HCT116 (cell line): ENCODE measurements around the gene CPED1. TPM values are rescaled to one million over a fixed set of nuclear protein-coding genes. Genes with fewer than 3 reads are reported as not detected.

Source experiments
- ATAC-seq: fragments of 200-7000 bp; cut with Tn5 transposase; 2 replicates; pipeline ENCODE4 v1.9.1; 2020; ENCODE audit warnings: mild to moderate bottlenecking, moderate library complexity
- BruUV-seq: library from RNA; stranded (reverse); fragments of 400-500 nt; replicated peaks from 2 replicates; lab custom pipeline; 2021; lab: Mats Ljungman, UMichigan
- CTCF ChIA-PET: fragments of 300-600 bp; sonication (Branson Sonifier 250); formaldehyde crosslinking; loops from one replicate; lab custom pipeline; 2021; ENCODE audit warnings: antibody characterized with exemption; lab: Charles Lee
- POLR2A ChIA-PET: fragments of 300-600, 350-600 bp; sonication (Branson Sonifier 250); formaldehyde crosslinking; loops from one replicate; lab custom pipeline; 2021; ENCODE audit warnings: antibody characterized with exemption; lab: Charles Lee
- RAD21 ChIA-PET, 2 experiments: fragments of 300-600 bp; sonication (Branson Sonifier 250); formaldehyde crosslinking; loops; one replicate each; lab custom pipeline; 2023; ENCODE audit warnings: low total read pairs in 2 of 2; ENCODE audit not compliant: uncharacterized antibody in 2 of 2, unreplicated experiment in 2 of 2, low non-redundant PET in 1 of 2; lab: Charles Lee
- DNase-seq: peaks from one replicate; pipeline ENCODE4 v3.0.0-alpha.2; 2010; ENCODE audit warnings: low read depth, low spot score
- H2AFZ ChIP-seq: fragments of 200-600 bp; shearing (Covaris generic), sonication (generic); 2 replicates; pipeline ENCODE4 v1.6.1; 2017; ENCODE audit warnings: low read depth, mixed run types, mixed read lengths, antibody characterized with exemption, low read length; ENCODE audit not compliant: poor library complexity, severe bottlenecking
- H3K27ac ChIP-seq: 2 replicates; pipeline ENCODE4 v1.5.1; 2012; ENCODE audit warnings: low read depth, low read length
- H3K27me3 ChIP-seq: fragments of 200-600 bp; sonication (generic); 2 replicates; pipeline ENCODE4 v1.6.1; 2016; ENCODE audit warnings: mixed run types, low read length, mixed read lengths; ENCODE audit not compliant: insufficient read depth
- H3K36me3 ChIP-seq, 2 experiments: fragments of 200-500 bp in 1 of 2; fragments of 200-600 bp in 1 of 2; sonication (Bioruptor generic) in 1 of 2; sonication (generic) in 1 of 2; 2 replicates each; pipeline versions ENCODE4 v1.5.1 to v1.6.1; 2014 to 2016; ENCODE audit warnings: low read length in 2 of 2, inconsistent platforms in 1 of 2, mixed read lengths in 1 of 2, mixed run types in 1 of 2; ENCODE audit not compliant: insufficient read depth in 2 of 2, control insufficient read depth in 1 of 2
- H3K4me1 ChIP-seq, 2 experiments: fragments of 200-600 bp in 1 of 2; sonication (generic) in 1 of 2; 2 replicates each; pipeline versions ENCODE4 v1.5.1 to v1.6.1; 2012 to 2017; ENCODE audit warnings: low read length in 2 of 2, inconsistent platforms in 1 of 2, mild to moderate bottlenecking in 1 of 2, mixed read lengths in 1 of 2, mixed run types in 1 of 2, moderate library complexity in 1 of 2; ENCODE audit not compliant: insufficient read depth in 2 of 2, control insufficient read depth in 1 of 2
- H3K4me2 ChIP-seq: fragments of 200-600 bp; sonication (generic); 2 replicates; pipeline ENCODE4 v1.6.1; 2017; ENCODE audit warnings: mixed run types, low read length, mixed read lengths
- H3K4me3 ChIP-seq, 2 experiments: fragments of 200-600 bp in 1 of 2; sonication (generic) in 1 of 2; replicated peaks in 1 of 2; 2 replicates each; pipeline ENCODE4 v1.5.1; 2011 to 2016; ENCODE audit warnings: low read length in 2 of 2, control low read depth in 1 of 2, low read depth in 1 of 2, mild to moderate bottlenecking in 1 of 2, mixed read lengths in 1 of 2, mixed run types in 1 of 2
- H3K79me2 ChIP-seq: fragments of 200-600 bp; sonication (generic); 2 replicates; pipeline ENCODE4 v1.6.1; 2017; ENCODE audit warnings: mild to moderate bottlenecking, mixed run types, low read length, moderate library complexity, mixed read lengths; ENCODE audit not compliant: insufficient read depth
- H3K9ac ChIP-seq: fragments of 200-600 bp; sonication (generic); 2 replicates; pipeline ENCODE4 v1.6.1; 2016; ENCODE audit warnings: low read length, mixed read lengths
- H3K9me2 ChIP-seq: fragments of 200-600 bp; sonication (generic), shearing (Covaris generic); 2 replicates; pipeline ENCODE4 v1.6.1; 2017; ENCODE audit warnings: mixed run types, mild to moderate bottlenecking, moderate library complexity; ENCODE audit not compliant: insufficient read depth
- H3K9me3 ChIP-seq, 2 experiments: fragments of 200-500 bp in 1 of 2; fragments of 200-600 bp in 1 of 2; sonication (Bioruptor generic) in 1 of 2; sonication (generic) in 1 of 2; 2 replicates each; pipeline ENCODE4 v1.6.1; 2014 to 2017; ENCODE audit warnings: low read length in 2 of 2, mixed read lengths in 2 of 2, inconsistent platforms in 1 of 2, low read depth in 1 of 2, mild to moderate bottlenecking in 1 of 2, mixed run types in 1 of 2, moderate library complexity in 1 of 2; ENCODE audit not compliant: control insufficient read depth in 1 of 2, insufficient read depth in 1 of 2
- H4K20me1 ChIP-seq: fragments of 200-600 bp; sonication (generic), shearing (Covaris generic); 2 replicates; pipeline ENCODE4 v1.6.1; 2017; ENCODE audit warnings: mixed run types, mild to moderate bottlenecking, moderate library complexity; ENCODE audit not compliant: insufficient read depth
- CBX3 ChIP-seq: IDR thresholded peaks from 2 replicates; pipeline ENCODE4 v1.6.1; 2012; ENCODE audit warnings: low read depth
- EGR1 ChIP-seq: IDR thresholded peaks from 2 replicates; pipeline ENCODE4 v1.6.1; 2012; ENCODE audit warnings: low read depth
- JUND ChIP-seq: IDR thresholded peaks from 2 replicates; pipeline ENCODE4 v1.6.1; 2012
- MAX ChIP-seq: IDR thresholded peaks from 2 replicates; pipeline ENCODE4 v1.6.1; 2012
- POLR2A ChIP-seq: IDR thresholded peaks from 2 replicates; pipeline ENCODE4 v1.7.0; 2011; ENCODE audit warnings: borderline replicate concordance; ENCODE audit not compliant: insufficient read depth, insufficient read length; ENCODE audit errors: extremely low read depth
- POLR2AphosphoS5 ChIP-seq: IDR thresholded peaks from 2 replicates; pipeline ENCODE4 v1.6.1; 2011; ENCODE audit warnings: mild to moderate bottlenecking, low read depth, low read length, moderate library complexity
- SIN3A ChIP-seq: IDR thresholded peaks from 2 replicates; pipeline ENCODE4 v1.6.1; 2012; ENCODE audit warnings: low read depth
- SP1 ChIP-seq: IDR thresholded peaks from 2 replicates; pipeline ENCODE4 v1.6.1; 2012; ENCODE audit warnings: low read depth
- TCF7L2 ChIP-seq: IDR thresholded peaks from 2 replicates; pipeline ENCODE4 v1.7.0; 2011; ENCODE audit warnings: borderline replicate concordance, inconsistent platforms; ENCODE audit not compliant: insufficient read depth, insufficient read length; ENCODE audit errors: extremely low read depth
- ZNF274 ChIP-seq: fragments of 200-500 bp; sonication (Bioruptor generic); IDR thresholded peaks from 2 replicates; pipeline ENCODE4 v1.6.1; 2014; ENCODE audit warnings: mild to moderate bottlenecking, low read depth, low read length, inconsistent platforms
- intact Hi-C: fragments of 100-400 bp; cut with micrococcal nuclease; formaldehyde crosslinking; loops from 2 replicates; pipeline ENCODE4 v1.10.0; 2022
- total RNA-seq: library from RNA; stranded (reverse); gene quantifications from one replicate; pipeline ENCODE4 v1.2.1, GENCODE V29; 2021; ENCODE audit not compliant: unreplicated experiment
- TF ChIP-seq, protein P1 (sequence below): IDR thresholded peaks from 2 replicates; pipeline ENCODE4 v1.6.1; 2011; ENCODE audit warnings: mild to moderate bottlenecking, low read length, moderate library complexity; ENCODE audit not compliant: insufficient replicate concordance; ENCODE audit errors: extremely low read depth
- TF ChIP-seq, protein P2 (sequence below): IDR thresholded peaks from 2 replicates; pipeline ENCODE4 v1.6.1; 2012

Gene CPED1
- total RNA-seq, 1 experiment from 2014 or later, result 1.2 TPM

GRCh38 chr7:121327671-121328070 is 339.2 kb downstream of the CPED1 start:
- ATAC-seq (no peak), DNase-seq (no peak)
- Histone ChIP-seq H3K27ac (peak overlapping the region; percentile 20; the same call in 1 of the 2 replicates), H4K20me1 (no peaks in the 10 kb centered on the region), H3K27me3 (no peaks in the 10 kb centered on the region), H3K4me2 (peak overlapping the region; percentile 88; the same call in 1 of the 2 replicates), H3K9me2 (no peaks in the 10 kb centered on the region), H3K36me3 (peaks cover 6 to 17% of the 10 kb centered on the region in 2 experiments; a peak in 3 of 4 replicates), H3K79me2 (peaks cover 39% of the 10 kb centered on the region), H3K4me3 (no peak overlapping the region), H3K9ac (no peak overlapping the region), H2AFZ (no peak overlapping the region), H3K9me3 (no peaks in the 10 kb centered on the region), H3K4me1 (peaks cover 29 to 67% of the 10 kb centered on the region in 2 experiments; a peak in 3 of 4 replicates)
- POLR2A ChIA-PET, result no interaction called here
- CTCF ChIA-PET, result no interaction called here
- RAD21 ChIA-PET, result no interaction called here
- no peak for TF ChIP-seq JUND
- no peak for TF ChIP-seq SIN3A
- TF ChIP-seq, protein P1, sequence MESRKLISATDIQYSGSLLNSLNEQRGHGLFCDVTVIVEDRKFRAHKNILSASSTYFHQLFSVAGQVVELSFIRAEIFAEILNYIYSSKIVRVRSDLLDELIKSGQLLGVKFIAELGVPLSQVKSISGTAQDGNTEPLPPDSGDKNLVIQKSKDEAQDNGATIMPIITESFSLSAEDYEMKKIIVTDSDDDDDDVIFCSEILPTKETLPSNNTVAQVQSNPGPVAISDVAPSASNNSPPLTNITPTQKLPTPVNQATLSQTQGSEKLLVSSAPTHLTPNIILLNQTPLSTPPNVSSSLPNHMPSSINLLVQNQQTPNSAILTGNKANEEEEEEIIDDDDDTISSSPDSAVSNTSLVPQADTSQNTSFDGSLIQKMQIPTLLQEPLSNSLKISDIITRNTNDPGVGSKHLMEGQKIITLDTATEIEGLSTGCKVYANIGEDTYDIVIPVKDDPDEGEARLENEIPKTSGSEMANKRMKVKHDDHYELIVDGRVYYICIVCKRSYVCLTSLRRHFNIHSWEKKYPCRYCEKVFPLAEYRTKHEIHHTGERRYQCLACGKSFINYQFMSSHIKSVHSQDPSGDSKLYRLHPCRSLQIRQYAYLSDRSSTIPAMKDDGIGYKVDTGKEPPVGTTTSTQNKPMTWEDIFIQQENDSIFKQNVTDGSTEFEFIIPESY, result no peak
- intact Hi-C loops, result loop anchor here (2.0 kb wide), 1 partner anchor 29 kb away; no protein-coding TSS in a partner anchor
- no TSS peak for BruUV-seq

- ChIA-PET POLR2A (no interaction called here), RAD21 (interaction anchor here in 1 of 2 experiments (0.6 kb wide), 1 partner anchor 71 kb away, joined by 7 read pairs; no protein-coding TSS in a partner anchor), CTCF (interaction anchor here (1.0 kb wide), 1 partner anchor 192 kb away, joined by 3 read pairs; no protein-coding TSS in a partner anchor)
- Histone ChIP-seq H3K9me3 (no peaks in the 10 kb centered on the region), H3K36me3 (peaks cover 15 to 18% of the 10 kb centered on the region in 2 experiments), H3K27ac (peak within 1 kb of the TSS; percentile 92), H3K9me2 (no peaks in the 10 kb centered on the region), H2AFZ (no peak within 1 kb of the TSS), H3K4me3 (peak within 1 kb of the TSS; percentile 55 to 88), H3K27me3 (no peaks in the 10 kb centered on the region), H3K4me2 (peak within 1 kb of the TSS; percentile 88), H3K9ac (peak within 1 kb of the TSS; percentile 79), H3K79me2 (peaks cover 49% of the 10 kb centered on the region), H4K20me1 (no peaks in the 10 kb centered on the region), H3K4me1 (peaks cover 32 to 66% of the 10 kb centered on the region in 2 experiments; a peak in 3 of 4 replicates)
- intact Hi-C loops, result loop anchor here (2.0 kb wide), 1 partner anchor 30 kb away; no protein-coding TSS in a partner anchor
- BruUV-seq, result no TSS peak
- DNase-seq (peak; percentile 74), ATAC-seq (peak; percentile 87)
- no peak for TF ChIP-seq CBX3
- peak; percentile 72 for TF ChIP-seq TCF7L2
- TF ChIP-seq POLR2AphosphoS5, result peak; percentile 85
- TF ChIP-seq, protein P2, sequence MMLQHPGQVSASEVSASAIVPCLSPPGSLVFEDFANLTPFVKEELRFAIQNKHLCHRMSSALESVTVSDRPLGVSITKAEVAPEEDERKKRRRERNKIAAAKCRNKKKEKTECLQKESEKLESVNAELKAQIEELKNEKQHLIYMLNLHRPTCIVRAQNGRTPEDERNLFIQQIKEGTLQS, result no peak
- TF ChIP-seq SP1, result peak; percentile 77
- 0 out of 2 replicates have a peak, but pooled peaks have one; percentile 59 for TF ChIP-seq MAX
- TF ChIP-seq ZNF274, result no peak
- peak; percentile 76 for TF ChIP-seq SIN3A
- TF ChIP-seq POLR2A, result peak; percentile 71
- TF ChIP-seq EGR1, result no peak
These were observed 340.1 kb downstream of the CPED1 start, which contains the start of gene WNT16 for GRCh38 chr7:121328508-121329190. Gene WNT16, plus strand, starts transcription at chr7:121329000. Its CDS starts 293 bp downstream, at chr7:121329293.
